PC-3 (cell line): ENCODE data around the gene RAB26. TPM values are rescaled to one million over a fixed set of nuclear protein-coding genes. Genes with fewer than 3 reads are reported as not detected.
A peak's percentile ranks its signal among the peaks of the same experiment; 100 is the strongest.

Experiments used
- ATAC-seq: fragments of 200-7000 bp; cut with Tn5 transposase; 2 replicates; pipeline ENCODE4 v1.9.1; 2020; ENCODE audit warnings: mild to moderate bottlenecking, moderate library complexity
- BruUV-seq: library from RNA; stranded (reverse); fragments of 400-500 nt; replicated peaks from 2 replicates; lab custom pipeline; 2021; lab: Mats Ljungman, UMichigan
- CTCF ChIA-PET: fragments of 300-600 bp; sonication (Branson Sonifier 250); formaldehyde crosslinking; loops from one replicate; lab custom pipeline; 2022; ENCODE audit warnings: antibody characterized with exemption; lab: Charles Lee
- POLR2A ChIA-PET: fragments of 300-600 bp; sonication (Branson Sonifier 250); formaldehyde crosslinking; loops from one replicate; lab custom pipeline; 2022; ENCODE audit warnings: antibody characterized with exemption; ENCODE audit not compliant: unreplicated experiment; lab: Charles Lee
- DNase-seq: peaks from one replicate; pipeline ENCODE4 v3.0.0-alpha.2; 2015
- H2AFZ ChIP-seq: fragments of 300-600 bp; sonication (generic); 2 replicates; pipeline ENCODE4 v1.6.0; 2016; ENCODE audit warnings: antibody characterized with exemption, low read length
- H3F3A ChIP-seq: fragments of 300-600 bp; sonication (generic); one replicate; pipeline ENCODE4 v1.6.0; 2017; ENCODE audit warnings: antibody characterized with exemption, low read length, control low read depth, mild to moderate bottlenecking; ENCODE audit not compliant: unreplicated experiment
- H3K27ac ChIP-seq: fragments of 300-600 bp; sonication (generic); 2 replicates; pipeline ENCODE4 v1.5.1; 2016; ENCODE audit warnings: mild to moderate bottlenecking, low read length
- H3K27me3 ChIP-seq: fragments of 300-600 bp; sonication (generic); 2 replicates; pipeline ENCODE4 v1.6.1; 2016; ENCODE audit warnings: low read length, mixed read lengths
- H3K36me3 ChIP-seq: fragments of 300-600 bp; sonication (generic); 2 replicates; pipeline ENCODE4 v1.6.1; 2016; ENCODE audit warnings: low read depth, mixed run types, low read length, mixed read lengths
- H3K4me1 ChIP-seq: fragments of 300-600 bp; sonication (generic); 2 replicates; pipeline ENCODE4 v1.5.1; 2016; ENCODE audit warnings: low read length; ENCODE audit not compliant: insufficient read depth
- H3K4me2 ChIP-seq: fragments of 300-600 bp; sonication (generic); 2 replicates; pipeline ENCODE4 v1.6.0; 2016; ENCODE audit warnings: low read length
- H3K4me3 ChIP-seq: fragments of 300-600 bp; sonication (generic); 2 replicates; pipeline ENCODE4 v1.5.1; 2016; ENCODE audit warnings: mild to moderate bottlenecking, low read length, mixed read lengths
- H3K79me2 ChIP-seq: fragments of 300-600 bp; sonication (generic); 2 replicates; pipeline ENCODE4 v1.6.1; 2017; ENCODE audit warnings: low read length, mixed read lengths
- H3K9ac ChIP-seq: fragments of 300-600 bp; sonication (generic); 2 replicates; pipeline ENCODE4 v1.6.0; 2016; ENCODE audit warnings: mild to moderate bottlenecking, low read length
- H3K9me2 ChIP-seq: fragments of 300-600 bp; sonication (generic); replicated peaks from 2 replicates; pipeline ENCODE4 v1.6.1; 2016; ENCODE audit warnings: mixed run types, low read length, mixed read lengths
- H3K9me3 ChIP-seq: fragments of 300-600 bp; sonication (generic); 2 replicates; pipeline ENCODE4 v1.6.1; 2016; ENCODE audit warnings: low read length, mixed read lengths
- H4K20me1 ChIP-seq: fragments of 300-600 bp; sonication (generic); 2 replicates; pipeline ENCODE4 v1.6.1; 2016; ENCODE audit warnings: low read length, mixed read lengths
- EZH2 ChIP-seq: fragments of 300-600 bp; sonication (generic); IDR thresholded peaks from one replicate; pipeline ENCODE4 v1.6.1; 2017; ENCODE audit warnings: antibody characterized with exemption, mild to moderate bottlenecking, low read length; ENCODE audit not compliant: unreplicated experiment
- EZH2phosphoT487 ChIP-seq: fragments of 300-600 bp; sonication (generic); IDR thresholded peaks from 2 replicates; pipeline ENCODE4 v1.6.1; 2018; ENCODE audit warnings: mild to moderate bottlenecking, antibody characterized with exemption, low read length, borderline replicate concordance
- intact Hi-C: fragments of 100-400 bp; cut with micrococcal nuclease; formaldehyde crosslinking; loops from 2 replicates; pipeline ENCODE4 v1.9.0; 2023
- total RNA-seq: library from RNA; depleted of rRNA; stranded (reverse); fragments of >200 nt; gene quantifications from 2 replicates; pipeline ENCODE4 v1.2.3, GENCODE V29; 2014
- TF ChIP-seq, protein P1 (sequence below): fragments of 300-600 bp; sonication (generic); conservative IDR thresholded peaks from 2 replicates; pipeline ENCODE4 v1.5.1; 2017; ENCODE audit warnings: antibody characterized with exemption, low read depth, mild to moderate bottlenecking, low read length

RAB26 gene
- total RNA-seq, 1 experiment from 2014 or later, result 5.6 TPM

DNA sequence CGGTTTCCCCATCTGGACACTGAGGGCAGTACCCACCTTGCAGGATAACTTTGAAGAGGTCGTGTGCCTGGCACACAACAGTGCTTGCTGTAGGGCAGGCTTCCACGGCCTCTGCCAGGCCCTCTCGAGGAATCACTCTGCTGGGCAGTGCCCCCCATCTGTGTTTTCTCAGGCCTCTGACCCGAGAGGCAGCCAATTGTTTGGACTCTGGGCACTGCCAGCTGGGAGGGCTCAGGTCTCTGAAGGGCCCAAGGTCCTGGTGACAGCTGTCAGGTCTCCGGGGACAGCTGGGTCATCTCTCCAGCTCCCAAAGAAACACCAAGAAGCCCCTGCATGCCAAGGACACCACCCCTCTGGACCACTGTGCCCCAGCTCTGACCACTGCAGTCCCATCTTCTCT, 1.0 kb upstream of the RAB26 start:
- peaks cover 18% of the 10 kb centered on the region for H3F3A ChIP-seq
- no TSS peak for BruUV-seq
- no peaks in the 10 kb centered on the region for H3K9me2 ChIP-seq
- no peak for TF ChIP-seq EZH2
- no peak for TF ChIP-seq EZH2phosphoT487
- TF ChIP-seq, protein P1, sequence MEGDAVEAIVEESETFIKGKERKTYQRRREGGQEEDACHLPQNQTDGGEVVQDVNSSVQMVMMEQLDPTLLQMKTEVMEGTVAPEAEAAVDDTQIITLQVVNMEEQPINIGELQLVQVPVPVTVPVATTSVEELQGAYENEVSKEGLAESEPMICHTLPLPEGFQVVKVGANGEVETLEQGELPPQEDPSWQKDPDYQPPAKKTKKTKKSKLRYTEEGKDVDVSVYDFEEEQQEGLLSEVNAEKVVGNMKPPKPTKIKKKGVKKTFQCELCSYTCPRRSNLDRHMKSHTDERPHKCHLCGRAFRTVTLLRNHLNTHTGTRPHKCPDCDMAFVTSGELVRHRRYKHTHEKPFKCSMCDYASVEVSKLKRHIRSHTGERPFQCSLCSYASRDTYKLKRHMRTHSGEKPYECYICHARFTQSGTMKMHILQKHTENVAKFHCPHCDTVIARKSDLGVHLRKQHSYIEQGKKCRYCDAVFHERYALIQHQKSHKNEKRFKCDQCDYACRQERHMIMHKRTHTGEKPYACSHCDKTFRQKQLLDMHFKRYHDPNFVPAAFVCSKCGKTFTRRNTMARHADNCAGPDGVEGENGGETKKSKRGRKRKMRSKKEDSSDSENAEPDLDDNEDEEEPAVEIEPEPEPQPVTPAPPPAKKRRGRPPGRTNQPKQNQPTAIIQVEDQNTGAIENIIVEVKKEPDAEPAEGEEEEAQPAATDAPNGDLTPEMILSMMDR, result no peak
- ATAC-seq (no peak), DNase-seq (no peak)
- no peaks in the 10 kb centered on the region for H3K27me3 ChIP-seq
- H3K4me1 ChIP-seq, result peaks cover 18% of the 10 kb centered on the region
- H2AFZ ChIP-seq, result no peak overlapping the region
- H3K79me2 ChIP-seq, result peaks cover 2% of the 10 kb centered on the region
- H3K4me3 ChIP-seq, result peak overlapping the region; percentile 67; the same call in 1 of the 2 replicates
- intact Hi-C loops, result no loop called here
- ChIA-PET CTCF (no interaction called here), POLR2A (no interaction called here)
- H3K36me3 ChIP-seq, result no peaks in the 10 kb centered on the region; the same call in 1 of the 2 replicates
- H4K20me1 ChIP-seq, result peaks cover 16% of the 10 kb centered on the region
- H3K27ac ChIP-seq, result no peak overlapping the region
- no peak overlapping the region for H3K9ac ChIP-seq
- peak overlapping the region; percentile 99; the same call in 1 of the 2 replicates for H3K4me2 ChIP-seq
- H3K9me3 ChIP-seq, result no peaks in the 10 kb centered on the region

DNA sequence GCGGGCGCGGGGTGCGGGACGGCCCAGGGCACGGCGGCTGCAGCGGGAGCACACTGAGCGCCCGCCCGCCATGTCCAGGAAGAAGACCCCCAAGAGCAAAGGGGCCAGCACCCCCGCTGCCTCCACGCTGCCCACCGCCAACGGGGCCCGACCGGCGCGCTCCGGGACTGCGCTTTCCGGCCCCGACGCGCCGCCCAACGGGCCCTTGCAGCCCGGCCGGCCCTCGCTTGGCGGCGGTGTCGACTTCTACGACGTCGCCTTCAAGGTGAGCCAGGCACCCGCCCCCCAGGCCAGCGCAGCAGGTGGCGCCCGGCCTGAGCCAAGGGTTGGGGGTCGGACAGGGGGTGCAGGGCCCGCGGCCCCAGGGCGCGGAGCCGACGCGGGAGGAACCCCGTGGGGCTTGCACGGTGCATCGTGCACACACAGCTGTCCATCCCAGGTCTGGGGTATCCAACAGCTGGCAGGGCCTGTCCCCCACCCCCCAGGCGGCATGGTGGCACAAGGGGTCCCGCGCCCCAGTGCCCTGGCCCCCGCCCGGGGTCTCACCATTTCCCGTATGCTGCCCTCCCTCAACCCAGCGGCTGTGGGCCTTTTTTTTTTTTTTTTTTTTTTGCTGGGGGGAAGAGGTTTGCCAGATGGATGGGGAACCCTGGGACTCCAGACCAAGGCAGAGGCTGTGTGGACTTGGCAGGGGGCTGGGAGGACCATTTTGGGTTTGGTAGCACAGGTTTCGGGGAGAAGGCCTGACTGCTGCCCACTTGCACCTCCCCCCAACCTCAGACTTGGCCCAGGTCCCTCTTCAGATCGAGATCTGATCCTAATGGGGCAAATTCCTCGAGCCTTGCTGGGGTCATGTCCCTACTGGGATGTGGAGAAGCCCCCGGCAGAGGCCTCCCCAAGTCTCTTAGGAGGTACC, 547 bp downstream of the RAB26 start:
- CTCF ChIA-PET, result no interaction called here
- H2AFZ ChIP-seq, result 0 out of 2 replicates have a peak overlapping the region, but pooled peaks have one; percentile 10
- peaks cover 32% of the 10 kb centered on the region for H4K20me1 ChIP-seq
- H3K27ac ChIP-seq, result no peak overlapping the region
- peak; percentile 23 for ATAC-seq
- H3K9ac ChIP-seq, result peak overlapping the region; percentile 10; the same call in 1 of the 2 replicates
- no peaks in the 10 kb centered on the region for H3K9me3 ChIP-seq
- TSS peak; percentile 60 for BruUV-seq
- H3F3A ChIP-seq, result peaks cover 18% of the 10 kb centered on the region
- peaks cover 18% of the 10 kb centered on the region for H3K79me2 ChIP-seq
- peaks cover 11% of the 10 kb centered on the region for H3K36me3 ChIP-seq
- no peak for TF ChIP-seq EZH2phosphoT487
- no peak for TF ChIP-seq EZH2
- TF ChIP-seq, protein P1, result no peak
- H3K4me1 ChIP-seq, result peaks cover 30% of the 10 kb centered on the region
- intact Hi-C loops, result no loop called here
- DNase-seq, result peak; percentile 44
- peak overlapping the region; percentile 100 for H3K4me2 ChIP-seq
- POLR2A ChIA-PET, result no interaction called here
- H3K27me3 ChIP-seq, result no peaks in the 10 kb centered on the region
- no peaks in the 10 kb centered on the region for H3K9me2 ChIP-seq
- peak overlapping the region; percentile 67 for H3K4me3 ChIP-seq
